HAP-1 (cell line): Measurements from ENCODE around the gene SMC2.
A peak's percentile ranks its signal among the peaks of the same experiment; 100 is the strongest.

ENCODE experiments used
- DNase-seq, 2 experiments: peaks; one replicate each; pipeline ENCODE4 v3.0.0-alpha.2; 2016 to 2020; ENCODE audit warnings: low spot score in 2 of 2
- H3K27me3 ChIP-seq: fragments of 250-450 bp; sonication (Bioruptor Pico); 2 replicates; pipeline ENCODE4 v1.5.1; 2020; ENCODE audit warnings: low read depth, mild to moderate bottlenecking, moderate library complexity
- H3K36me3 ChIP-seq: fragments of 250-450 bp; sonication (Bioruptor Pico); replicated peaks from 2 replicates; pipeline ENCODE4 v1.5.1; 2020; ENCODE audit warnings: mild to moderate bottlenecking
- H3K4me1 ChIP-seq: fragments of 250-450 bp; sonication (Bioruptor Pico); 2 replicates; pipeline ENCODE4 v1.5.1; 2020; ENCODE audit warnings: mild to moderate bottlenecking
- H3K4me3 ChIP-seq: fragments of 250-450 bp; sonication (Bioruptor Pico); 2 replicates; pipeline ENCODE4 v1.5.1; 2020; ENCODE audit warnings: mild to moderate bottlenecking, moderate library complexity
- H3K9me3 ChIP-seq: fragments of 250-450 bp; sonication (Bioruptor Pico); 2 replicates; pipeline ENCODE4 v1.5.1; 2020; ENCODE audit warnings: mild to moderate bottlenecking, moderate library complexity
- in situ Hi-C: fragments of 300-500 bp; cut with MboI; formaldehyde crosslinking; loops from 3 replicates; pipeline ENCODE4 v1.14.3; 2020; ENCODE audit warnings: low sequenced_read_pairs, inconsistent platforms, mixed read lengths

The SMC2 gene

GRCh38 chr9:104088416-104088815, 5.7 kb upstream of the SMC2 start:
- in situ Hi-C loops, result no loop called here
- DNase-seq, result no peak
- H3K36me3 ChIP-seq, result no peaks in the 10 kb centered on the region
- no peak overlapping the region for H3K4me3 ChIP-seq
- H3K27me3 ChIP-seq, result no peaks in the 10 kb centered on the region
- no peaks in the 10 kb centered on the region for H3K9me3 ChIP-seq
- H3K4me1 ChIP-seq, result peaks cover 10% of the 10 kb centered on the region

- DNase-seq, result no peak
- H3K4me3 ChIP-seq, result no peak overlapping the region
- in situ Hi-C loops, result no loop called here
- no peaks in the 10 kb centered on the region for H3K27me3 ChIP-seq
- H3K36me3 ChIP-seq, result no peaks in the 10 kb centered on the region
- H3K4me1 ChIP-seq, result peaks cover 13% of the 10 kb centered on the region
- H3K9me3 ChIP-seq, result no peaks in the 10 kb centered on the region
Measured at GRCh38 chr9:104090578-104090977, 3.5 kb upstream of the SMC2 start.

GRCh38 chr9:104091116-104091515, 3.0 kb upstream of the SMC2 start:
- H3K4me1 ChIP-seq, result peaks cover 19% of the 10 kb centered on the region
- in situ Hi-C loops, result no loop called here
- H3K36me3 ChIP-seq, result peaks cover 2% of the 10 kb centered on the region
- H3K9me3 ChIP-seq, result no peaks in the 10 kb centered on the region
- no peak for DNase-seq
- H3K27me3 ChIP-seq, result no peaks in the 10 kb centered on the region
- H3K4me3 ChIP-seq, result no peak overlapping the region

- peaks cover 21% of the 10 kb centered on the region for H3K4me1 ChIP-seq
- DNase-seq, result no peak
Measured at GRCh38 chr9:104091708-104092107, 2.4 kb upstream of the SMC2 start.

GRCh38 chr9:104092192-104092591, 1.9 kb upstream of the SMC2 start:
- Histone ChIP-seq H3K4me1 (peaks cover 21% of the 10 kb centered on the region), H3K9me3 (no peaks in the 10 kb centered on the region; the same call in 1 of the 2 replicates), H3K36me3 (peaks cover 9% of the 10 kb centered on the region), H3K27me3 (no peaks in the 10 kb centered on the region), H3K4me3 (no peak overlapping the region)
- in situ Hi-C loops, result no loop called here
- DNase-seq, result no peak

More at GRCh38 chr9:104091708-104092107, 2.4 kb upstream of the SMC2 start:
- in situ Hi-C loops, result no loop called here
- Histone ChIP-seq H3K4me3 (no peak overlapping the region), H3K36me3 (peaks cover 8% of the 10 kb centered on the region), H3K27me3 (no peaks in the 10 kb centered on the region), H3K9me3 (no peaks in the 10 kb centered on the region; the same call in 1 of the 2 replicates)

GRCh38 chr9:104092875-104093600, 1.1 kb upstream of the SMC2 start:
- peaks cover 14% of the 10 kb centered on the region for H3K36me3 ChIP-seq
- no peak for DNase-seq
- H3K4me3 ChIP-seq, result peak overlapping the region; percentile 79
- no peaks in the 10 kb centered on the region; the same call in 1 of the 2 replicates for H3K9me3 ChIP-seq
- H3K4me1 ChIP-seq, result peaks cover 24% of the 10 kb centered on the region
- no peaks in the 10 kb centered on the region for H3K27me3 ChIP-seq
- in situ Hi-C loops, result no loop called here

- in situ Hi-C loops, result no loop called here
- peak; percentile 36 to 77 for DNase-seq
- H3K4me1 ChIP-seq, result peaks cover 27% of the 10 kb centered on the region
Measured at GRCh38 chr9:104094534-104095015, 466 bp downstream of the SMC2 start.

GRCh38 chr9:104099630-104100029, 5.5 kb downstream of the SMC2 start:
- in situ Hi-C loops, result no loop called here
- Histone ChIP-seq H3K9me3 (no peaks in the 10 kb centered on the region; the same call in 1 of the 2 replicates), H3K4me3 (no peak overlapping the region), H3K27me3 (no peaks in the 10 kb centered on the region), H3K4me1 (peaks cover 21% of the 10 kb centered on the region), H3K36me3 (peaks cover 74% of the 10 kb centered on the region)
- DNase-seq, result no peak

More at GRCh38 chr9:104094534-104095015, 466 bp downstream of the SMC2 start:
- H3K27me3 ChIP-seq, result no peaks in the 10 kb centered on the region
- H3K9me3 ChIP-seq, result no peaks in the 10 kb centered on the region; the same call in 1 of the 2 replicates
- peak overlapping the region; percentile 79 for H3K4me3 ChIP-seq
- H3K36me3 ChIP-seq, result peaks cover 25% of the 10 kb centered on the region

- no peaks in the 10 kb centered on the region for H3K4me1 ChIP-seq
- H3K36me3 ChIP-seq, result peaks cover 88% of the 10 kb centered on the region
- no peaks in the 10 kb centered on the region for H3K9me3 ChIP-seq
- in situ Hi-C loops, result no loop called here
- no peak for DNase-seq
- H3K27me3 ChIP-seq, result no peaks in the 10 kb centered on the region
- H3K4me3 ChIP-seq, result no peak overlapping the region
Measured at GRCh38 chr9:104104360-104104759, 10.3 kb downstream of the SMC2 start.

- DNase-seq, result no peak
- Histone ChIP-seq H3K4me1 (no peaks in the 10 kb centered on the region), H3K9me3 (no peaks in the 10 kb centered on the region), H3K36me3 (peaks cover 75% of the 10 kb centered on the region), H3K4me3 (no peak overlapping the region), H3K27me3 (no peaks in the 10 kb centered on the region)
- in situ Hi-C loops, result no loop called here
Measured at GRCh38 chr9:104107799-104108198, 13.7 kb downstream of the SMC2 start.

- Histone ChIP-seq H3K36me3 (peaks cover 73% of the 10 kb centered on the region), H3K4me1 (no peaks in the 10 kb centered on the region)
- in situ Hi-C loops, result no loop called here
Measured at GRCh38 chr9:104108315-104108714, 14.2 kb downstream of the SMC2 start.

GRCh38 chr9:104110509-104110908, 16.4 kb downstream of the SMC2 start:
- DNase-seq, result no peak
- in situ Hi-C loops, result no loop called here
- H3K9me3 ChIP-seq, result no peaks in the 10 kb centered on the region
- H3K36me3 ChIP-seq, result peaks cover 69% of the 10 kb centered on the region
- no peaks in the 10 kb centered on the region for H3K4me1 ChIP-seq
- H3K4me3 ChIP-seq, result no peak overlapping the region
- no peaks in the 10 kb centered on the region for H3K27me3 ChIP-seq

More at GRCh38 chr9:104108315-104108714, 14.2 kb downstream of the SMC2 start:
- Histone ChIP-seq H3K4me3 (no peak overlapping the region), H3K27me3 (no peaks in the 10 kb centered on the region), H3K9me3 (no peaks in the 10 kb centered on the region)
- no peak for DNase-seq

GRCh38 chr9:104118916-104119315, 24.8 kb downstream of the SMC2 start:
- DNase-seq, result no peak
- Histone ChIP-seq H3K27me3 (no peaks in the 10 kb centered on the region), H3K36me3 (peaks cover 66% of the 10 kb centered on the region), H3K9me3 (no peaks in the 10 kb centered on the region), H3K4me3 (no peak overlapping the region), H3K4me1 (no peaks in the 10 kb centered on the region)
- in situ Hi-C loops, result no loop called here

- Histone ChIP-seq H3K9me3 (no peaks in the 10 kb centered on the region), H3K36me3 (peaks cover 72% of the 10 kb centered on the region), H3K4me3 (no peak overlapping the region), H3K27me3 (no peaks in the 10 kb centered on the region), H3K4me1 (no peaks in the 10 kb centered on the region)
- in situ Hi-C loops, result no loop called here
- DNase-seq, result no peak
Measured at GRCh38 chr9:104121022-104121421, 26.9 kb downstream of the SMC2 start.
